ENCODE measurements around the gene CSRNP3.

CSRNP3 gene

DNA sequence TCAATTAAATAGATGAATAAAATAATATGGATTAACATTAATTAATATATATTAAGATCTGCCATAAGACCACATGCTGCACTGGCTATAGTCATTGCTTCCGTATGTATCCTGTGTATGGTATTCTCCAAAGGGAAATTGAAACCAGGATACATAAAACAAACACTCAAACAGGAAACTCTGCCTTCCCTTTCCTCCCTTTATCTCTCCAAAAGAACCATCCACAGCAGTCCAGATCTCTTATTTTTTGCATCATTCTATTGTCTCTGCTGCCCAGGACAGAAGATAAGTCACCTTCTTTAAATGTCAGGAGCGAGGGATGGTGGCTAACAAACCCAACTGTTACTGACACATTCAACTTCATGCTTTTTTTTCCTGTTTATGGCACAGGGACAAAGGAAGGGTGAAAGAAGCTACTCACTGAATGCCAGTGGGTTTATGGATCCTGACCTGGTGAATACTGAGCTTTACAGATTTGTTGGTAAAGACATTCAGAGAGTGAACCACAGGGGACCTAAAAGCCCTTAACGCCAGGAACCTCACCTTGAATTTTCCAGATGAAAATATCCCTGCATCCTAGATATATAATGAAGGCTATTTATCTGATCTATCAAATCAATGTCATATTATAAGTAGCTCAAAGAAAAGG lies 67.5 kb downstream of the CSRNP3 start:
- ChIA-PET CTCF (interaction anchor here (0.7 kb wide), 1 partner anchor 55 kb away, joined by 4 read pairs; no protein-coding TSS in a partner anchor), POLR2A (no interaction called here)
- no peak for DNase-seq
- Histone ChIP-seq H3K9me3 (ENCODE audit: control extremely low read depth in 1 of 5, control insufficient read depth in 4 of 5, insufficient read depth in 2 of 5, low read depth in 1 of 5, low read length in 4 of 5) (no peaks in the 10 kb centered on the region), H3K4me1 (ENCODE audit: control extremely low read depth in 1 of 4, control insufficient read depth in 4 of 4, insufficient read depth in 4 of 4, low read length in 3 of 4) (no peaks in the 10 kb centered on the region), H3K27ac (ENCODE audit: insufficient read depth in 1 of 2, low read depth in 1 of 2, low read length in 2 of 2, poor library complexity in 1 of 2, severe bottlenecking in 2 of 2) (no peak overlapping the region), H3K36me3 (ENCODE audit: control insufficient read depth in 4 of 4, insufficient read depth in 4 of 4, low read length in 3 of 4) (no peaks in the 10 kb centered on the region), H3K27me3 (replicated peaks in 2 of 5; ENCODE audit: control insufficient read depth in 4 of 5, insufficient read depth in 5 of 5, low read length in 4 of 5) (no peaks in the 10 kb centered on the region), H3K4me3 (ENCODE audit: control insufficient read depth in 1 of 7, extremely low read depth in 1 of 7, insufficient read depth in 4 of 7, low read depth in 2 of 7, low read length in 6 of 7) (no peak overlapping the region)
- WGBS (ENCODE audit: insufficient coverage): 100% methylated on average over 1 of the region's 3 CpGs

DNA sequence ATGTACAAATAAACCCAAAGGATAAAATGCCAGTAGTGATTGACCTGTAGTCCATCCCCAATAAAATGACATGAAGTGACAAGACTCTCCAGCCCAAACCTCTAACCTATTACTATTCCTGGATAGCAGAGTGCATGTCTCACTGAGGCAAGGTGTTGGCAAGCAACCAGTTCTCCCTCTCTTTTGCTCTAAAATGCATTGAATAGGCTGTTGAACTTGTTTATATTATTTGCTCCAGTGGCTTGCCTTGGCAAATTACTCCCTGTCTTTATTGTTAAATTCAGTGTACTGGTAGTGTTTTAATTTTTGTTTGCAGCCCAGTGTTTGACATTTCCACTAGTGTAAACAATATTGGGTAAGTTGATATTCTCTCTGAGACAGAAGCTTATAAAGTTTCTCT lies 70.5 kb downstream of the CSRNP3 start:
- no peaks in the 10 kb centered on the region for H3K36me3 ChIP-seq (ENCODE audit: control insufficient read depth in 4 of 4, insufficient read depth in 4 of 4, low read length in 3 of 4)
- H3K4me1 ChIP-seq (ENCODE audit: control extremely low read depth in 1 of 4, control insufficient read depth in 4 of 4, insufficient read depth in 4 of 4, low read length in 3 of 4): no peaks in the 10 kb centered on the region
- no peaks in the 10 kb centered on the region for H3K27me3 ChIP-seq (replicated peaks in 2 of 5; ENCODE audit: control insufficient read depth in 4 of 5, insufficient read depth in 5 of 5, low read length in 4 of 5)
- DNase-seq: no peak
- no peak overlapping the region for H3K4me3 ChIP-seq (ENCODE audit: control insufficient read depth in 1 of 7, extremely low read depth in 1 of 7, insufficient read depth in 4 of 7, low read depth in 2 of 7, low read length in 6 of 7)
- H3K27ac ChIP-seq (ENCODE audit: insufficient read depth in 1 of 2, low read depth in 1 of 2, low read length in 2 of 2, poor library complexity in 1 of 2, severe bottlenecking in 2 of 2): no peak overlapping the region
- H3K9me3 ChIP-seq (ENCODE audit: control extremely low read depth in 1 of 5, control insufficient read depth in 4 of 5, insufficient read depth in 2 of 5, low read depth in 1 of 5, low read length in 4 of 5): no peaks in the 10 kb centered on the region
- ChIA-PET CTCF (interaction anchor here (0.7 kb wide), 1 partner anchor 138 kb away, joined by 3 read pairs; no protein-coding TSS in a partner anchor), POLR2A (no interaction called here)

DNA sequence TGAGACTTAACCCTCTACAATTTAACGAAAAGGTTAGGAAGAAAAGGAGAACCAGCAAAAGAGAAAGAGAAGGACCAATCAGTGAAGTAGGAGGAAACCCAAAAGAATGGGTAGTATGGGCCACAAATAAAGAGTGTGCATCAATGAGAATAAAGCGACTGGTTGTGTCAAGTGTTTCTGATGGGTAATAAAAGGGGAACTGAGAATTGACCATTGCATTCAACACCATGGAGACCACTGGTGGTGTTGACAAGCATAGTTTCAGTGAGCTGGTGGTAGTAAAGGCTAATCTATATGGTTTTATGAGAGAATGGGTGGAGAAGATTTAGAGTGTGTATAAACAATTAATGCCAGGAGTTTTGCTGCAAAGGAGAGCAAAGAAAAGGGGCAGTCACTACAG lies 75.4 kb downstream of the CSRNP3 start:
- WGBS (ENCODE audit: insufficient coverage): 97% methylated on average over 2 of the region's 2 CpGs
- no peaks in the 10 kb centered on the region for H3K9me3 ChIP-seq (ENCODE audit: control extremely low read depth in 1 of 5, control insufficient read depth in 4 of 5, insufficient read depth in 2 of 5, low read depth in 1 of 5, low read length in 4 of 5)
- H3K27me3 ChIP-seq (replicated peaks in 2 of 5; ENCODE audit: control insufficient read depth in 4 of 5, insufficient read depth in 5 of 5, low read length in 4 of 5): no peaks in the 10 kb centered on the region
- no peak overlapping the region for H3K27ac ChIP-seq (ENCODE audit: insufficient read depth in 1 of 2, low read depth in 1 of 2, low read length in 2 of 2, poor library complexity in 1 of 2, severe bottlenecking in 2 of 2)
- ChIA-PET POLR2A (no interaction called here), CTCF (no interaction called here)
- H3K36me3 ChIP-seq (ENCODE audit: control insufficient read depth in 4 of 4, insufficient read depth in 4 of 4, low read length in 3 of 4): no peaks in the 10 kb centered on the region
- no peak overlapping the region for H3K4me3 ChIP-seq (ENCODE audit: control insufficient read depth in 1 of 7, extremely low read depth in 1 of 7, insufficient read depth in 4 of 7, low read depth in 2 of 7, low read length in 6 of 7)
- DNase-seq: no peak
- H3K4me1 ChIP-seq (ENCODE audit: control extremely low read depth in 1 of 4, control insufficient read depth in 4 of 4, insufficient read depth in 4 of 4, low read length in 3 of 4): no peaks in the 10 kb centered on the region

DNA sequence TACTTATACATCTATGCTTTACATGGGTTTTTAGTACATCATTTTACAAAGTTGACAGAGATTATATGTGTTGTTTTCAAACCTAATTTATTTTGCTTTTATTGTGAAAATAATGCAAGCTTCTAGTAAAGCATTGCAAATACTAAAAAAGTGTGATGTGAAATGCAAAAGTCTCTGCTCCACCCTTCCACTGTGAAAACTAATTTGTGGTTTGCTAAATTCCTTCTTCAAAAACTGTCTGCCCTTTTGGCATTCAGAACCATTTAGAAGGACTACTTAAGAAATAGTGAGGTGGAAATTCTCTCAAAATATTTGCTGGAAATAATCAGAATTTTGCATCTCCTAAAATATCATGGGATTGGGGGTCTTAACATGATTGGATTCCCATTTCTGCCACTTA lies 78.4 kb downstream of the CSRNP3 start:
- ChIA-PET CTCF (no interaction called here), POLR2A (no interaction called here)
- DNase-seq: no peak
- no peaks in the 10 kb centered on the region for H3K36me3 ChIP-seq (ENCODE audit: control insufficient read depth in 4 of 4, insufficient read depth in 4 of 4, low read length in 3 of 4)
- no peaks in the 10 kb centered on the region for H3K27me3 ChIP-seq (replicated peaks in 2 of 5; ENCODE audit: control insufficient read depth in 4 of 5, insufficient read depth in 5 of 5, low read length in 4 of 5)
- H3K9me3 ChIP-seq (ENCODE audit: control extremely low read depth in 1 of 5, control insufficient read depth in 4 of 5, insufficient read depth in 2 of 5, low read depth in 1 of 5, low read length in 4 of 5): no peaks in the 10 kb centered on the region
- H3K4me1 ChIP-seq (ENCODE audit: control extremely low read depth in 1 of 4, control insufficient read depth in 4 of 4, insufficient read depth in 4 of 4, low read length in 3 of 4): no peaks in the 10 kb centered on the region
- H3K27ac ChIP-seq (ENCODE audit: insufficient read depth in 1 of 2, low read depth in 1 of 2, low read length in 2 of 2, poor library complexity in 1 of 2, severe bottlenecking in 2 of 2): no peak overlapping the region
- H3K4me3 ChIP-seq (ENCODE audit: control insufficient read depth in 1 of 7, extremely low read depth in 1 of 7, insufficient read depth in 4 of 7, low read depth in 2 of 7, low read length in 6 of 7): no peak overlapping the region

DNA sequence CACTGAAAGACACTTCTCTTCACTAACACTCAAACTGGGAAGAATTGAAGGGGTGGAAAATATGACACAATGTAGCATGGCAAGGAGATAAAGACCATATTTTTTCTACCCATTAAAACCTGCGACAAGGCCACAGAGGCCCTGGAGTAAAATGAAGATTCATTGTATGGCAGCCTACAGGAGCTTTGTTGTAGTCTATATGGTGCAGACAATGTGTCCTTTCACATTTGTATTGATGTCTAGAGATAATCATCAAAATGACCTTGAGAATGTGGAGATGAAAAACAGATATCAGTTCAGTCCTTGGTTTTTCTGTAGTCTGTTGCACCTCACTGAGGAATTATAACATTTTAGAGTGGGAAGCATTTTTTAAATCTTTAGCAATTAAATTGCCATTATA lies 80.1 kb downstream of the CSRNP3 start:
- Histone ChIP-seq H3K9me3 (ENCODE audit: control extremely low read depth in 1 of 5, control insufficient read depth in 4 of 5, insufficient read depth in 2 of 5, low read depth in 1 of 5, low read length in 4 of 5) (no peaks in the 10 kb centered on the region), H3K4me3 (ENCODE audit: control insufficient read depth in 1 of 7, extremely low read depth in 1 of 7, insufficient read depth in 4 of 7, low read depth in 2 of 7, low read length in 6 of 7) (no peak overlapping the region), H3K4me1 (ENCODE audit: control extremely low read depth in 1 of 4, control insufficient read depth in 4 of 4, insufficient read depth in 4 of 4, low read length in 3 of 4) (no peaks in the 10 kb centered on the region), H3K27ac (ENCODE audit: insufficient read depth in 1 of 2, low read depth in 1 of 2, low read length in 2 of 2, poor library complexity in 1 of 2, severe bottlenecking in 2 of 2) (no peak overlapping the region), H3K36me3 (ENCODE audit: control insufficient read depth in 4 of 4, insufficient read depth in 4 of 4, low read length in 3 of 4) (no peaks in the 10 kb centered on the region), H3K27me3 (replicated peaks in 2 of 5; ENCODE audit: control insufficient read depth in 4 of 5, insufficient read depth in 5 of 5, low read length in 4 of 5) (no peaks in the 10 kb centered on the region)
- CTCF ChIA-PET: no interaction called here
- WGBS (ENCODE audit: insufficient coverage): 100% methylated on average over 1 of the region's 1 CpG
- POLR2A ChIA-PET: no interaction called here
- DNase-seq: no peak

DNA sequence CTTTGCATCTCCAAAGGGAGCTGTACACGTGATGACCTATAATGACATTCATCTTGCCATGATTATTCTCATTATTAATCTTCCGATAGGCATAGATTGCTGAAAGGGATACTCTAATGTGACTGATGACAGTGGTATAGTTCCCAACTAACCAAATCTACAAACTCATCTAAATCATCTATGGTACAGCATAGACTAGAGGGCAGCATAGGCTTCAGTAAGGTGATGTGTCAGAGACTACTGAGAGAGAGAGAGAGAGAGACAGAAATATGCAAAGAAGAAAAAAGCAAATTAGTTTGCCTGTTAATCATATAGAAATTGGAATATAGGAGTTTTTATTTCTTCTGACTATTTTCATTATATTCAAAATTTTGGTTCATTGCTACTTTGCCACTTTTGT lies 89.3 kb downstream of the CSRNP3 start:
- Histone ChIP-seq H3K4me3 (ENCODE audit: control insufficient read depth in 1 of 7, extremely low read depth in 1 of 7, insufficient read depth in 4 of 7, low read depth in 2 of 7, low read length in 6 of 7) (no peak overlapping the region), H3K36me3 (ENCODE audit: control insufficient read depth in 4 of 4, insufficient read depth in 4 of 4, low read length in 3 of 4) (no peaks in the 10 kb centered on the region), H3K9me3 (ENCODE audit: control extremely low read depth in 1 of 5, control insufficient read depth in 4 of 5, insufficient read depth in 2 of 5, low read depth in 1 of 5, low read length in 4 of 5) (no peaks in the 10 kb centered on the region), H3K4me1 (ENCODE audit: control extremely low read depth in 1 of 4, control insufficient read depth in 4 of 4, insufficient read depth in 4 of 4, low read length in 3 of 4) (no peaks in the 10 kb centered on the region), H3K27me3 (replicated peaks in 2 of 5; ENCODE audit: control insufficient read depth in 4 of 5, insufficient read depth in 5 of 5, low read length in 4 of 5) (no peaks in the 10 kb centered on the region), H3K27ac (ENCODE audit: insufficient read depth in 1 of 2, low read depth in 1 of 2, low read length in 2 of 2, poor library complexity in 1 of 2, severe bottlenecking in 2 of 2) (no peak overlapping the region)
- ChIA-PET CTCF (no interaction called here), POLR2A (no interaction called here)
- DNase-seq: no peak
- no CpG with 5 or more reads among the region's 2 CpGs for WGBS (ENCODE audit: insufficient coverage)

DNA sequence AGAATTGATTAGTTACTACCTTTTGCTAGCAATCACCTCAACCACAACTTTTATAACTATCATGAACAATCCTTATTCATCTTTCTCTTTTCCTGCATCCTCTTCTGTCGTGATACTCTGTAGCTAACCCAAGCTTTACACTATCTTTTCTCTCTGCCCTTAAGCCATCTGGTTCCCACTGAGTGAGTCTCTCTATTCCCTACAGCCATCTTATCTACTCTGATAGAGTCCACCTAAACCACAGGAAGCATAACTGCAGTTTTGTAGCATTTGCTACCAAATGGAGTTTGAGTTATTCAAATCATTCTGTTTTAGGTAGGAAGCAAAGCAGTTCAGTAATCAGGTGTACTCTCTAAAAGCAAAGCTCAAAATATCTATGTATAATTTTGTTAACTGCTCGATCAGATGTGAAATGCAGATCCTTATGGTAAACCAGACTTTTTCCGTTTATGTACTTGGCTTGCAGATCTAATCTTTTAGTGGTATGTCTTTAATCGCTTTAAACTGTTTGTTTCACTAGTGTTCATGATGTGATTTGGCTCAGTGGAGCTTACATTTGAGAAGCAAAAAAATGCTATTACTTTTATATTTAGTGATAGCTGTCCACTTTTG lies 91.0 kb downstream of the CSRNP3 start:
- Histone ChIP-seq H3K27ac (ENCODE audit: insufficient read depth in 1 of 2, low read depth in 1 of 2, low read length in 2 of 2, poor library complexity in 1 of 2, severe bottlenecking in 2 of 2) (no peak overlapping the region), H3K4me3 (ENCODE audit: control insufficient read depth in 1 of 7, extremely low read depth in 1 of 7, insufficient read depth in 4 of 7, low read depth in 2 of 7, low read length in 6 of 7) (no peak overlapping the region), H3K4me1 (ENCODE audit: control extremely low read depth in 1 of 4, control insufficient read depth in 4 of 4, insufficient read depth in 4 of 4, low read length in 3 of 4) (no peaks in the 10 kb centered on the region), H3K27me3 (replicated peaks in 2 of 5; ENCODE audit: control insufficient read depth in 4 of 5, insufficient read depth in 5 of 5, low read length in 4 of 5) (no peaks in the 10 kb centered on the region), H3K36me3 (ENCODE audit: control insufficient read depth in 4 of 4, insufficient read depth in 4 of 4, low read length in 3 of 4) (no peaks in the 10 kb centered on the region), H3K9me3 (ENCODE audit: control extremely low read depth in 1 of 5, control insufficient read depth in 4 of 5, insufficient read depth in 2 of 5, low read depth in 1 of 5, low read length in 4 of 5) (no peaks in the 10 kb centered on the region)
- 84% methylated on average over 2 of the region's 4 CpGs for WGBS (ENCODE audit: insufficient coverage)
- CTCF ChIA-PET: interaction anchor here (0.7 kb wide), 1 partner anchor 25 kb away, joined by 3 read pairs; no protein-coding TSS in a partner anchor
- DNase-seq: no peak
- POLR2A ChIA-PET: no interaction called here

Measured in common myeloid progenitor, CD34-positive (primary cell).